Measurements from ENCODE around the gene WASHC2A. TPM values are rescaled to one million over a fixed set of nuclear protein-coding genes. Genes with fewer than 3 reads are reported as not detected.
"Not testable (repeated sequence)": the region's sequence is repeated elsewhere in the genome, so short reads cannot be mapped to it uniquely, and the experiment has no call there.

Gene WASHC2A
- polyA plus RNA-seq = 25.8 to 38.0 TPM (median 29.9 TPM) in 3 replicates
- polyA plus RNA-seq (2011; ENCODE audit: low read depth) = 101 TPM
- 20.6 and 32.3 TPM in 2 replicates for polyA plus RNA-seq (2011; cell fraction: cytosol; rRNA removed)
- polyA plus RNA-seq (2011; cell fraction: nucleus; rRNA removed) = 47.8 and 55.2 TPM in 2 replicates
- polyA plus RNA-seq (2012; ENCODE audit: low replicate concordance) = 21.4 and 24.0 TPM in 2 replicates
- polyA minus RNA-seq = 7.3 to 45.5 TPM (median 21.1 TPM) in 3 replicates
- 16.7 TPM for polyA minus RNA-seq (2011; cell fraction: cytosol; rRNA and poly(A)+ RNA removed)
- polyA minus RNA-seq (2011; cell fraction: nucleus; rRNA and poly(A)+ RNA removed) = 25.7 and 43.1 TPM in 2 replicates

DNA sequence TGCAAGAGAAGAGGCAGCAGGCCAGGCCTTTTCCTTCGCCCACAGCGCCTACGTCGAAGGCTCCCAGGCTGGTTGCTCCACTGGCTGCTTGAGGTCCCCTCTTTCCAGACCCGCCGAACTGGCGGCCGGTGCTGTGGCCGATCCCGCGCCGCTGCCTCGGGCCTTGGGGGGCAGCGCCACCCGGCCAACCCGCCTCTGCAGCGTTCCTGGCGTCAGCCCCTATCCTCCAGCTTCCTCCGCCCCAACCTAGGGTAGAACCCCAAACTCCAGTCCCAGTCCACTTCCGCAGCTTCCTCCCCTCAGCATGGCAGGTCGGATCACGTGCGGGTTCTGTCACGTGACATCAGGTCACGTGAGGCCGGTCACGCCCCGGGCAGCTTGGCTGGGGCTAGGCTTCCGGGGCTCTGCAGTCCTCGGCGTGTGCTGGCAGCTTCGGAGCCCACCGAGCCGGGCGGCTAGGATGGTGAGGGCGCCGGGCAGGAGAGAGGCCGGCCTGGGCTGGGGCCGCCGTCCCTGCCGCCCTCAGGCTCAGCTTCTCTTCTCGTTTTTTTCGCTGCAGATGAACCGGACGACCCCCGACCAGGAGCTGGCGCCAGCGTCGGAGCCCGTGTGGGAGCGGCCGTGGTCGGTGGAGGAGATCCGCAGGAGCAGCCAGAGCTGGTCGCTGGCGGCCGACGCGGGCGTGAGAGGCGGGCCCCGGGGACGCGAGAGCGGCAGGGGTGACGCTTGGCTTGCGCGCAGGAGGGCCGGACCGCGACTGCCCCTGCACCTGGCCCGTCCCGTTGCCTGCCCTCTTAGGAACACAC lies at the start of gene WASHC2A:
Gene WASHC2A, plus strand, starts transcription at position 409 of the 806 bp plus-strand sequence. Its CDS starts 52 bp downstream, at position 461.
- H3K9me1 ChIP-seq (ENCODE audit: control insufficient read depth, extremely low read depth, insufficient read depth, low read length); H3K9me3 ChIP-seq (ENCODE audit: control insufficient read depth, low read depth, low read length); H3K27me3 ChIP-seq (ENCODE audit: control insufficient read depth, extremely low read depth, insufficient read depth, low read length); H3K79me2 ChIP-seq (ENCODE audit: control insufficient read depth, insufficient read depth, low read length); H3K4me1 ChIP-seq (ENCODE audit: control insufficient read depth, extremely low read depth, insufficient read depth, low read length); H3K36me3 ChIP-seq (ENCODE audit: control insufficient read depth in 2 of 2, extremely low read depth in 1 of 2, insufficient read depth in 2 of 2, low read length in 2 of 2); H4K20me1 ChIP-seq (ENCODE audit: control insufficient read depth, extremely low read depth, insufficient read depth, low read length); dilution Hi-C loops (cut with MboI; ENCODE audit: extremely low pct_ligation_motif_present, low sequenced_read_pairs): not testable (repeated sequence)
- DNase-seq (ENCODE audit: low read depth, low spot score) (peak; percentile 13), FAIRE-seq (peak; percentile 52)
- Histone ChIP-seq H3K4me3 (ENCODE audit: control insufficient read depth in 2 of 3, extremely low read depth in 1 of 3, insufficient read depth in 2 of 3, low read depth in 1 of 3, low read length in 3 of 3) (peak within 1 kb of the TSS; percentile 63 to 72 (median 70)), H3K27ac (ENCODE audit: control insufficient read depth, insufficient read depth, low read length) (peak within 1 kb of the TSS; percentile 49), H3K9ac (ENCODE audit: control insufficient read depth, extremely low read depth, insufficient read depth, low read length) (peak within 1 kb of the TSS; percentile 71), H3K4me2 (ENCODE audit: control insufficient read depth, extremely low read depth, insufficient read depth, low read depth, low read length) (peak within 1 kb of the TSS; percentile 62), H2AFZ (ENCODE audit: control insufficient read depth, low read length) (peak within 1 kb of the TSS; percentile 65)

DNA sequence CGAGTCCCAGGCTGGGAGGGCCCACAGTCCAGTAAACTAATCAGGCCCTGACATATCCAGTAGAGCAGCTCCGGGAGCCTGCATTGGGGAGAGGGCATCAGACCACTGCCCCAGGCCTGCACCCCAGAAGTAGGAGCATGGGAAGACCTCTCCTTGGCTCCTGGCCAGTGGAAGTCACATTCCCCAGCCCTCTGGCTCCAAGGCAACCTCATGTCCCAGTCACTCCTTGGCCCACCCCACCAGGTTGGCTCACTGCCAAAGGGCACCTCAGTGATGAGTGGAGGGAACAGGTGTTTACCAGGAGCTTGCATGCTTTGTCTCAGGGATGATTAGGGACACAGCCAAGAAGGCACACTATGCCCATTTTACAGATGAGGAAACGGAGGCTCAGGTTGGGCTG lies 48.5 kb upstream of the WASHC2A start:
- H3K36me3 ChIP-seq (ENCODE audit: control insufficient read depth in 2 of 2, extremely low read depth in 1 of 2, insufficient read depth in 2 of 2, low read length in 2 of 2); FAIRE-seq; H3K4me2 ChIP-seq (ENCODE audit: control insufficient read depth, extremely low read depth, insufficient read depth, low read depth, low read length); H3K79me2 ChIP-seq (ENCODE audit: control insufficient read depth, insufficient read depth, low read length); H3K4me3 ChIP-seq (ENCODE audit: control insufficient read depth in 2 of 3, extremely low read depth in 1 of 3, insufficient read depth in 2 of 3, low read depth in 1 of 3, low read length in 3 of 3); H3K9me1 ChIP-seq (ENCODE audit: control insufficient read depth, extremely low read depth, insufficient read depth, low read length); H3K9me3 ChIP-seq (ENCODE audit: control insufficient read depth, low read depth, low read length); H4K20me1 ChIP-seq (ENCODE audit: control insufficient read depth, extremely low read depth, insufficient read depth, low read length); H3K27ac ChIP-seq (ENCODE audit: control insufficient read depth, insufficient read depth, low read length); H3K27me3 ChIP-seq (ENCODE audit: control insufficient read depth, extremely low read depth, insufficient read depth, low read length); H2AFZ ChIP-seq (ENCODE audit: control insufficient read depth, low read length); dilution Hi-C loops (cut with MboI; ENCODE audit: extremely low pct_ligation_motif_present, low sequenced_read_pairs); DNase-seq (ENCODE audit: low read depth, low spot score); H3K4me1 ChIP-seq (ENCODE audit: control insufficient read depth, extremely low read depth, insufficient read depth, low read length); H3K9ac ChIP-seq (ENCODE audit: control insufficient read depth, extremely low read depth, insufficient read depth, low read length): not testable (repeated sequence)

- peaks cover 14% of the 10 kb centered on the region for H3K27me3 ChIP-seq (ENCODE audit: control insufficient read depth, extremely low read depth, insufficient read depth, low read length)
- H2AFZ ChIP-seq (ENCODE audit: control insufficient read depth, low read length); H3K4me3 ChIP-seq (ENCODE audit: control insufficient read depth in 2 of 3, extremely low read depth in 1 of 3, insufficient read depth in 2 of 3, low read depth in 1 of 3, low read length in 3 of 3); H3K27ac ChIP-seq (ENCODE audit: control insufficient read depth, insufficient read depth, low read length); H3K9me1 ChIP-seq (ENCODE audit: control insufficient read depth, extremely low read depth, insufficient read depth, low read length); H3K4me2 ChIP-seq (ENCODE audit: control insufficient read depth, extremely low read depth, insufficient read depth, low read depth, low read length); H3K36me3 ChIP-seq (ENCODE audit: control insufficient read depth in 2 of 2, extremely low read depth in 1 of 2, insufficient read depth in 2 of 2, low read length in 2 of 2); H3K9ac ChIP-seq (ENCODE audit: control insufficient read depth, extremely low read depth, insufficient read depth, low read length); DNase-seq (ENCODE audit: low read depth, low spot score); H3K79me2 ChIP-seq (ENCODE audit: control insufficient read depth, insufficient read depth, low read length); H3K4me1 ChIP-seq (ENCODE audit: control insufficient read depth, extremely low read depth, insufficient read depth, low read length); H3K9me3 ChIP-seq (ENCODE audit: control insufficient read depth, low read depth, low read length); H4K20me1 ChIP-seq (ENCODE audit: control insufficient read depth, extremely low read depth, insufficient read depth, low read length); dilution Hi-C loops (cut with MboI; ENCODE audit: extremely low pct_ligation_motif_present, low sequenced_read_pairs); FAIRE-seq: not testable (repeated sequence)
Observed at GRCh38 chr10:50020451-50021024, 47.2 kb upstream of the WASHC2A start.

All from keratinocyte (primary cell).